HG03095 (cell line): ENCODE measurements around the gene FHOD3.

Source experiments
- ATAC-seq: cut with Tn5 transposase; IDR thresholded peaks from one replicate; pipeline ENCODE4 v1.9.1; 2021; ENCODE audit warnings: moderate library complexity; ENCODE audit not compliant: unreplicated experiment

The FHOD3 gene

GRCh38 chr18:36378205-36378604 is 80.7 kb downstream of the FHOD3 start:
- ATAC-seq: no peak

GRCh38 chr18:36379435-36379984 is 82.0 kb downstream of the FHOD3 start:
- no peak for ATAC-seq

- no peak for ATAC-seq
These were observed 82.8 kb downstream of the FHOD3 start for GRCh38 chr18:36380173-36380827.

GRCh38 chr18:36381075-36381474 is 83.6 kb downstream of the FHOD3 start:
- no peak for ATAC-seq

- no peak for ATAC-seq
These were observed 85.3 kb downstream of the FHOD3 start for GRCh38 chr18:36382854-36383253.

- no peak for ATAC-seq
These were observed 88.8 kb downstream of the FHOD3 start for GRCh38 chr18:36386150-36386920.

GRCh38 chr18:36387310-36387709 is 89.8 kb downstream of the FHOD3 start:
- ATAC-seq: no peak

- ATAC-seq: no peak
These were observed 90.8 kb downstream of the FHOD3 start for GRCh38 chr18:36388310-36388709.

- ATAC-seq: no peak
These were observed 91.5 kb downstream of the FHOD3 start for GRCh38 chr18:36389027-36389426.

GRCh38 chr18:36389811-36390581 is 92.5 kb downstream of the FHOD3 start:
- ATAC-seq: no peak

- ATAC-seq: no peak
These were observed 94.1 kb downstream of the FHOD3 start for GRCh38 chr18:36391426-36392145.

- ATAC-seq: no peak
These were observed 94.9 kb downstream of the FHOD3 start for GRCh38 chr18:36392164-36392978.

- no peak for ATAC-seq
These were observed 95.4 kb downstream of the FHOD3 start for GRCh38 chr18:36392979-36393287.

- ATAC-seq: no peak
These were observed 97.0 kb downstream of the FHOD3 start for GRCh38 chr18:36394486-36394885.

GRCh38 chr18:36396190-36396589 is 98.7 kb downstream of the FHOD3 start:
- ATAC-seq: no peak

GRCh38 chr18:36397033-36397432 is 99.5 kb downstream of the FHOD3 start:
- ATAC-seq: no peak

- ATAC-seq: no peak
These were observed 100.9 kb downstream of the FHOD3 start for GRCh38 chr18:36398419-36398818.

- ATAC-seq: no peak
These were observed 101.5 kb downstream of the FHOD3 start for GRCh38 chr18:36399055-36399454.

GRCh38 chr18:36401462-36401861 is 103.9 kb downstream of the FHOD3 start:
- ATAC-seq: no peak

GRCh38 chr18:36402765-36403396 is 105.4 kb downstream of the FHOD3 start:
- ATAC-seq: no peak
